Breast epithelium (tissue), 3 donors: ENCODE results near the gene SIK2.

Experiments
- CTCF ChIP-seq, 3 donors: fragments of 450-650 bp; IDR thresholded peaks; one replicate each; pipeline ENCODE4 v1.5.1; 2016 to 2017; ENCODE audit warnings: antibody characterized with exemption in 3 of 3, mild to moderate bottlenecking in 3 of 3, moderate library complexity in 3 of 3
- POLR2AphosphoS5 ChIP-seq, 3 donors: sonication (generic); formaldehyde crosslinking; IDR thresholded peaks; one replicate each; pipeline ENCODE4 v1.6.1; 2017; ENCODE audit warnings: antibody characterized with exemption in 3 of 3

GRCh38 chr11:111727431-111727830, 125.2 kb downstream of the SIK2 start:
- TF ChIP-seq CTCF (IDR thresholded peaks at IDR 0.05) (no peak), POLR2AphosphoS5 (IDR thresholded peaks at IDR 0.05) (no peak)
